DND-41 (cell line): Measurements from ENCODE around the gene TSHZ1.

Experiments
- EZH2 ChIP-seq: IDR thresholded peaks from 3 replicates; pipeline ENCODE4 v1.6.1; 2012; ENCODE audit warnings: borderline replicate concordance, low read depth, mild to moderate bottlenecking, moderate library complexity, low read length, inconsistent platforms; ENCODE audit not compliant: severe bottlenecking
- TF ChIP-seq, protein P1 (sequence below): IDR thresholded peaks from 2 replicates; pipeline ENCODE4 v1.5.1; 2012; ENCODE audit warnings: borderline replicate concordance, low read length, moderate library complexity, mild to moderate bottlenecking; ENCODE audit not compliant: poor library complexity, severe bottlenecking; ENCODE audit errors: extremely low read depth

DNA sequence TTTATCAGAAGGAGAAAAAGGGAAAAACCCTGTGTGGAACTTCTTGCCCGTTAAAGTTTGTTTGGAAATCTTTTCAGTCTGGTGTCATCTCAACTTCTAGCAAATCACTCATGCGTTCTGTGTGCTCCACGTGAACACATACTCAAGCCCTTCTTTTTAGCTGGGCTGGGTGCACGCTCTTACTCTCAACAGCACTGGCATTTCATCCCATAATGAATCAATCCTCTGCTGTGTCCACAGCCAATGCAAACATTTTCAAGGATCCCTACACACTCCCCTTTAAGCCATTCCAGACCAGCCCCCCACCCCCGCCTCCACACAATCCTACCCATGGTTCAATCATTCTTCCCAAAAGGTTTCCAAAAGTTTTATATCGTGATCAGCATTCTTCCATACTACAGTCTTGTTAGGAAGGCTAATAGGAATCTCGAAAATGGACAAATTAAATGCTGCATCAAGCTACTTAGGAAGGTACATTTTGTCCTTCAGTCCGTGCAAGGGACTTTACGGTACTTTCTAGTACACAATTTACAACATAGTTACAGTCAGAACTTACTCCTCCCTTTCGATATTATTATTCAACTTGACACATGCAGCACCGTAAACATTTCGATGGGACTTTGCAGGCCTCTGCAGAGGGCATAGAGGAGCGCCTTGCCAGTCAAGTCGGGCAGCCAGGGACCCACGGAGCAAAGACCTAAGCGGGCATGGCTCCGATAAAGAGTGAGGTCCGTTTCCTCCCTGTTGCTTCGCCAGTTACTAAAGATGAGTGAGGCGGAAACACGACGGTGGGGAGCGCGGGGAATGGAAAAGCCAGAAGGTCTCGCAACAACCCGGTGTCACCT lies 3.1 kb upstream of the TSHZ1 start:
- TF ChIP-seq, protein P1, sequence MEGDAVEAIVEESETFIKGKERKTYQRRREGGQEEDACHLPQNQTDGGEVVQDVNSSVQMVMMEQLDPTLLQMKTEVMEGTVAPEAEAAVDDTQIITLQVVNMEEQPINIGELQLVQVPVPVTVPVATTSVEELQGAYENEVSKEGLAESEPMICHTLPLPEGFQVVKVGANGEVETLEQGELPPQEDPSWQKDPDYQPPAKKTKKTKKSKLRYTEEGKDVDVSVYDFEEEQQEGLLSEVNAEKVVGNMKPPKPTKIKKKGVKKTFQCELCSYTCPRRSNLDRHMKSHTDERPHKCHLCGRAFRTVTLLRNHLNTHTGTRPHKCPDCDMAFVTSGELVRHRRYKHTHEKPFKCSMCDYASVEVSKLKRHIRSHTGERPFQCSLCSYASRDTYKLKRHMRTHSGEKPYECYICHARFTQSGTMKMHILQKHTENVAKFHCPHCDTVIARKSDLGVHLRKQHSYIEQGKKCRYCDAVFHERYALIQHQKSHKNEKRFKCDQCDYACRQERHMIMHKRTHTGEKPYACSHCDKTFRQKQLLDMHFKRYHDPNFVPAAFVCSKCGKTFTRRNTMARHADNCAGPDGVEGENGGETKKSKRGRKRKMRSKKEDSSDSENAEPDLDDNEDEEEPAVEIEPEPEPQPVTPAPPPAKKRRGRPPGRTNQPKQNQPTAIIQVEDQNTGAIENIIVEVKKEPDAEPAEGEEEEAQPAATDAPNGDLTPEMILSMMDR, result no peak
- TF ChIP-seq EZH2, result no peak
